Gastrocnemius medialis (tissue), 4 donors: ENCODE results near the gene MED25.

Experiments used
- POLR2A ChIP-seq, 2 donors: fragments of 450-650 bp; IDR thresholded peaks; one replicate each; pipeline ENCODE4 v1.6.1; 2017; ENCODE audit warnings: antibody characterized with exemption in 2 of 2, mild to moderate bottlenecking in 2 of 2, moderate library complexity in 2 of 2
- TF ChIP-seq, protein P1 (sequence below), 5 experiments: fragments of 450-650 bp in 3 of 5; fragments of 200-600 bp in 2 of 5; sonication (generic) in 2 of 5; IDR thresholded peaks in 4 of 5; conservative IDR thresholded peaks in 1 of 5; 1 replicate in 4 of 5; 2 replicates in 1 of 5; pipeline ENCODE4 v1.5.1; 2016 to 2019; ENCODE audit warnings: antibody characterized with exemption in 5 of 5, mild to moderate bottlenecking in 3 of 5, moderate library complexity in 3 of 5

GRCh38 chr19:49790866-49791265 lies 27.2 kb upstream of the MED25 start:
- TF ChIP-seq, protein P1, sequence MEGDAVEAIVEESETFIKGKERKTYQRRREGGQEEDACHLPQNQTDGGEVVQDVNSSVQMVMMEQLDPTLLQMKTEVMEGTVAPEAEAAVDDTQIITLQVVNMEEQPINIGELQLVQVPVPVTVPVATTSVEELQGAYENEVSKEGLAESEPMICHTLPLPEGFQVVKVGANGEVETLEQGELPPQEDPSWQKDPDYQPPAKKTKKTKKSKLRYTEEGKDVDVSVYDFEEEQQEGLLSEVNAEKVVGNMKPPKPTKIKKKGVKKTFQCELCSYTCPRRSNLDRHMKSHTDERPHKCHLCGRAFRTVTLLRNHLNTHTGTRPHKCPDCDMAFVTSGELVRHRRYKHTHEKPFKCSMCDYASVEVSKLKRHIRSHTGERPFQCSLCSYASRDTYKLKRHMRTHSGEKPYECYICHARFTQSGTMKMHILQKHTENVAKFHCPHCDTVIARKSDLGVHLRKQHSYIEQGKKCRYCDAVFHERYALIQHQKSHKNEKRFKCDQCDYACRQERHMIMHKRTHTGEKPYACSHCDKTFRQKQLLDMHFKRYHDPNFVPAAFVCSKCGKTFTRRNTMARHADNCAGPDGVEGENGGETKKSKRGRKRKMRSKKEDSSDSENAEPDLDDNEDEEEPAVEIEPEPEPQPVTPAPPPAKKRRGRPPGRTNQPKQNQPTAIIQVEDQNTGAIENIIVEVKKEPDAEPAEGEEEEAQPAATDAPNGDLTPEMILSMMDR (IDR thresholded peaks at IDR 0.05 in 4 of 5, conservative IDR thresholded peaks at IDR 0.05 in 1 of 5) = no peak
- TF ChIP-seq POLR2A (IDR thresholded peaks at IDR 0.05) = no peak
